Breast epithelium (tissue), 4 donors: ENCODE measurements around the gene PIEZO1. TPM values are rescaled to one million over a fixed set of nuclear protein-coding genes. Genes with fewer than 3 reads are reported as not detected.

Experiments
- DNase-seq, 2 donors: peaks; one replicate each; pipeline ENCODE4 v3.0.0-alpha.2; 2019; ENCODE audit warnings: low spot score in 2 of 2
- H3K27ac ChIP-seq, 2 donors: fragments of 200-600 bp; sonication (generic) in 1 of 2; one replicate each; pipeline ENCODE4 v1.5.1; 2016 to 2019; ENCODE audit warnings: mild to moderate bottlenecking in 1 of 2
- H3K27me3 ChIP-seq, 2 donors: fragments of 200-600 bp; sonication (generic) in 1 of 2; one replicate each; pipeline versions ENCODE4 v1.5.1 to v1.6.0; 2017 to 2019; ENCODE audit warnings: control low read depth in 1 of 2, mild to moderate bottlenecking in 1 of 2
- H3K36me3 ChIP-seq: fragments of 200-600 bp; one replicate; pipeline ENCODE4 v1.5.1; 2019
- H3K4me1 ChIP-seq, 2 donors: fragments of 200-600 bp; sonication (generic); one replicate each; pipeline ENCODE4 v1.5.1; 2016 to 2019; ENCODE audit warnings: control low read depth in 1 of 2
- H3K4me3 ChIP-seq, 3 donors: fragments of 200-600 bp; sonication (generic); 1 replicate in 2 of 3; 2 replicates in 1 of 3; pipeline ENCODE4 v1.5.1; 2016 to 2019; ENCODE audit warnings: mild to moderate bottlenecking in 3 of 3, moderate library complexity in 2 of 3
- H3K9me3 ChIP-seq, 2 donors: fragments of 200-600 bp; sonication (generic) in 1 of 2; one replicate each; pipeline ENCODE4 v1.5.1; 2016 to 2019; ENCODE audit warnings: control low read depth in 1 of 2
- POLR2A ChIP-seq: fragments of 450-650 bp; IDR thresholded peaks from one replicate; pipeline ENCODE4 v1.6.1; 2016; ENCODE audit warnings: antibody characterized with exemption, mild to moderate bottlenecking, moderate library complexity
- POLR2AphosphoS5 ChIP-seq, 3 donors: sonication (generic); formaldehyde crosslinking; IDR thresholded peaks; one replicate each; pipeline ENCODE4 v1.6.1; 2017; ENCODE audit warnings: antibody characterized with exemption in 3 of 3
- intact Hi-C: fragments of 100-400 bp; cut with DNase I; formaldehyde crosslinking; loops from one replicate; pipeline ENCODE4 v1.15.1; 2023; ENCODE audit warnings: low total_unique reads
- total RNA-seq, 3 donors: library from RNA; depleted of rRNA; stranded (reverse); fragments of >200 nt; gene quantifications; one replicate each; pipeline ENCODE4 v1.1.0, GENCODE V29; 2016
- TF ChIP-seq, protein P1 (sequence below), 3 donors: fragments of 450-650 bp; IDR thresholded peaks; one replicate each; pipeline ENCODE4 v1.5.1; 2016 to 2017; ENCODE audit warnings: antibody characterized with exemption in 3 of 3, mild to moderate bottlenecking in 3 of 3, moderate library complexity in 3 of 3

Gene PIEZO1
- total RNA-seq, 3 donors from 2014 or later, result 90.7 to 181 (median 135) TPM

DNA sequence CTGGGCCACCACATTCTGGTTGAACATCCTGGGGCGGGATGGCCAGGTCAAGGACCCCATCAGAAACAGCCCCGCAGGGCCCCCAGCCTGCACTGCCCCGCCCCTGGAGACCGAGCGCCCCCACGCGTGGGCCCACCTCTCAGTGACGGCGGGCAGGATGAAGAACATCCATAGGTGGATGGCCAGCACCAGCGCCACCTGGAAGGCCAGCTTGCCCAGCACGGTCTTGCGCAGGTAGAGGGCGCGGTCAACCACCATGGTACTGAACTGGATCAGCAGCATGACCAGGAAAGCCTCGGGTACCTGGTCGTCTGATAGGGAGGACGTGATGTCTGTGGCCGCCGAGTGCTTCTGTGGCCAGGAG is 65.1 kb downstream of the PIEZO1 start:
- peaks cover 21% of the 10 kb centered on the region for H3K36me3 ChIP-seq
- TF ChIP-seq, protein P1, sequence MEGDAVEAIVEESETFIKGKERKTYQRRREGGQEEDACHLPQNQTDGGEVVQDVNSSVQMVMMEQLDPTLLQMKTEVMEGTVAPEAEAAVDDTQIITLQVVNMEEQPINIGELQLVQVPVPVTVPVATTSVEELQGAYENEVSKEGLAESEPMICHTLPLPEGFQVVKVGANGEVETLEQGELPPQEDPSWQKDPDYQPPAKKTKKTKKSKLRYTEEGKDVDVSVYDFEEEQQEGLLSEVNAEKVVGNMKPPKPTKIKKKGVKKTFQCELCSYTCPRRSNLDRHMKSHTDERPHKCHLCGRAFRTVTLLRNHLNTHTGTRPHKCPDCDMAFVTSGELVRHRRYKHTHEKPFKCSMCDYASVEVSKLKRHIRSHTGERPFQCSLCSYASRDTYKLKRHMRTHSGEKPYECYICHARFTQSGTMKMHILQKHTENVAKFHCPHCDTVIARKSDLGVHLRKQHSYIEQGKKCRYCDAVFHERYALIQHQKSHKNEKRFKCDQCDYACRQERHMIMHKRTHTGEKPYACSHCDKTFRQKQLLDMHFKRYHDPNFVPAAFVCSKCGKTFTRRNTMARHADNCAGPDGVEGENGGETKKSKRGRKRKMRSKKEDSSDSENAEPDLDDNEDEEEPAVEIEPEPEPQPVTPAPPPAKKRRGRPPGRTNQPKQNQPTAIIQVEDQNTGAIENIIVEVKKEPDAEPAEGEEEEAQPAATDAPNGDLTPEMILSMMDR (IDR thresholded peaks at IDR 0.05), result no peak
- TF ChIP-seq POLR2AphosphoS5 (IDR thresholded peaks at IDR 0.05), result no peak
- no peak for TF ChIP-seq POLR2A
- intact Hi-C loops, result no loop called here
- H3K27me3 ChIP-seq, result no peaks in the 10 kb centered on the region
- no peak overlapping the region for H3K4me3 ChIP-seq
- H3K9me3 ChIP-seq, result no peaks in the 10 kb centered on the region
- no peak overlapping the region for H3K27ac ChIP-seq
- no peak for DNase-seq
- no peaks in the 10 kb centered on the region for H3K4me1 ChIP-seq

DNA sequence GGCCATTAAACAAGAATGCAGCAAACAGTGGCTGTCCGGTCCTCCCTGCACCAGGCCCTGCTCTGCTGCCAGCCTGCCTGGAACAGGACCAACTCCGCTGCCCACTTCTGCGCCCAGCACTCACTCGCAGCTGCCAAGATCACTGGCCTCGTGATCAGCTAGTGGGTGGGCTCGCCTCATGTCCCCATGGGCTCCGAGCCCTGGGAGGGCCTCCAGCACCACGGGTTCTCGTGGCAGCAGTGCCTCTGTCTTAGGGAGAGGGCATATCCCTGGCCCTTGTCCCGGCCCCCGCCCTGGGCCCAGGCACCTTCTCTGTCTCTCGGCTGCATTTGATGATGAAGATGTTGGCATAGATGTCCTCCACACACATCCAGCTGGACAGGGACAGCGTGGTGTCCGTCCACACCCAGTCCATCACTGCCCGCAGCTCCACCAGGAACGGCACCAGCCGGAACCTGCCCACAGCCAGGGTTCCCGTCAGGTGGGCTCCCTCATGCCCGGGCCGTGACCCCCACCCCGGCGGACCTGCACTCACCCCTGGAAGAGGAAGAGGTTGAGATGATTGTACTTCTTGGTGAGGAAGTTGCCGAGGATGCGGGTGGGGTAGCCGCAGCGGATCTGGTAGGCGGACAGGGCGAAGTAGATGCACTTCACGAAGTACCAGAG is 65.6 kb downstream of the PIEZO1 start:
- DNase-seq, result no peak
- Histone ChIP-seq H3K9me3 (no peaks in the 10 kb centered on the region), H3K36me3 (peaks cover 21% of the 10 kb centered on the region), H3K4me3 (no peak overlapping the region), H3K27me3 (no peaks in the 10 kb centered on the region), H3K4me1 (no peaks in the 10 kb centered on the region), H3K27ac (no peak overlapping the region)
- intact Hi-C loops, result no loop called here
- TF ChIP-seq, protein P1 (IDR thresholded peaks at IDR 0.05), result no peak
- TF ChIP-seq POLR2AphosphoS5 (IDR thresholded peaks at IDR 0.05), result no peak
- no peak for TF ChIP-seq POLR2A

DNA sequence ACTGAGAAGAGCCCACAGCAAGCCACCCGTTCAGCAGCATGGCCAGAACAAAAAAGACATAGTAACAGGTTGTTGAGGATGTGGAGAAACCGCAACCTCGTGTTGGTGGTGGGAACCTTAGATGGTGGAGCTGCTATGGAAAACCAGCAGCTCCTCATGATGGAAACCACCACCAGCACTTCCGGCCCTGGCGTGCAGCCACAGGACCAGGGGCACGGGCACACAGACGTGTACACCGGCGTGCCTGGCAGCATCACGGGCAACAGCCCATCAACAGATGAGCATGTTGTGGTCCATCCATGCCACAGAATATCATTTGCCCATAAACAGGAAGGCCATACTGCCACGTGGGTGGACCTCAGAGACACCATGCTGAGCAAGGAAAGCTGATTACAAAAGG is 66.8 kb downstream of the PIEZO1 start:
- peaks cover 21% of the 10 kb centered on the region for H3K36me3 ChIP-seq
- no peaks in the 10 kb centered on the region for H3K27me3 ChIP-seq
- H3K9me3 ChIP-seq, result no peaks in the 10 kb centered on the region
- no peak overlapping the region for H3K27ac ChIP-seq
- intact Hi-C loops, result no loop called here
- TF ChIP-seq, protein P1 (IDR thresholded peaks at IDR 0.05), result no peak
- no peak for TF ChIP-seq POLR2A
- TF ChIP-seq POLR2AphosphoS5 (IDR thresholded peaks at IDR 0.05), result no peak
- H3K4me1 ChIP-seq, result no peaks in the 10 kb centered on the region
- H3K4me3 ChIP-seq, result no peak overlapping the region
- DNase-seq, result no peak

DNA sequence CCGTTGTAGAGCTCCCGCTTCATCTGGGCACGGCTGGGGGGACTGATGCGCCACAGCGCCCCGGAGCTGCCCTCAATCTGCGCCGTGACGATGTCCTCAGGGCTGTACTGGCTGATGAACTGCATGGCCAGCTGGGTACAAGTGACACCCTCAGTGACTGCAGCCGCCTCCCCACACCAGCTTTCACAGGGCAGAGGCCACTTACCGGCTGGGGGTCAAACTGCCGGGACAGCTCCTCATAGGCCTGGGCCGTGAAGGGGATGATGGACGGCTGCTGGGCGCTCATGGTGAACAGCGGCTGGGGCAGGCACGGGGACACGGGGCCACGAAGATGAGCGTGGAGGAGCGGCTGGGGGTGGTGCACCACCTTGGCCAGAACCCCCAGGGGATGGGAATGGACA is 68.4 kb downstream of the PIEZO1 start:
- Histone ChIP-seq H3K36me3 (peaks cover 21% of the 10 kb centered on the region), H3K27ac (no peak overlapping the region), H3K27me3 (no peaks in the 10 kb centered on the region), H3K4me1 (no peaks in the 10 kb centered on the region), H3K9me3 (no peaks in the 10 kb centered on the region), H3K4me3 (no peak overlapping the region)
- TF ChIP-seq, protein P1 (IDR thresholded peaks at IDR 0.05), result no peak
- no peak for TF ChIP-seq POLR2AphosphoS5 (IDR thresholded peaks at IDR 0.05)
- intact Hi-C loops, result no loop called here
- no peak for DNase-seq

DNA sequence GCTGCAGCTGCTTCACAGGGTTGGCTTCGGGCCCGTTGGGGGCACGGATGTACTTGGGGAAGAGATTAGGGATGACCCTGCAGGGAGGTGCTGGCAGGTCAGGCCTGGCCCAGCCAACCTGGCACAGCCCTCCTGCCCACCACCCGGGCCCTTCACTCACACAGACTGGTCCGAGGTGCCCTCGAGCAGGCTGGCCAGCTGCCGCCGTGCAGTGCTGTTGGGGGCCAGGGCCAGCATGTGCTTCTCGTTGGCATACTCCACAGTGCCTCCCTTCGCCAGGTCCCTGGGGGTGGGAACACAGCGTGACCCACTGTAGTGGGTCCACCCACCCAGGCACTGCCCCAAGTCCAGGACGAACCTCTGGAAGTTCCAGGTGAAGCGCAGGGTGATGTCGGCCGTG is 68.8 kb downstream of the PIEZO1 start:
- intact Hi-C loops, result no loop called here
- Histone ChIP-seq H3K4me1 (no peaks in the 10 kb centered on the region), H3K27me3 (no peaks in the 10 kb centered on the region), H3K27ac (no peak overlapping the region), H3K9me3 (no peaks in the 10 kb centered on the region), H3K36me3 (peaks cover 21% of the 10 kb centered on the region), H3K4me3 (no peak overlapping the region)
- no peak for DNase-seq
- TF ChIP-seq, protein P1 (IDR thresholded peaks at IDR 0.05), result no peak
- TF ChIP-seq POLR2AphosphoS5 (IDR thresholded peaks at IDR 0.05) (no peak), POLR2A (no peak)
